ENCODE data around the gene CLTB. TPM values are rescaled to one million over a fixed set of nuclear protein-coding genes. Genes with fewer than 3 reads are reported as not detected.

The CLTB gene
- total and polyA plus RNA-seq, 2 of the 13 experiments (the other 11 are each of a cell fraction or from before 2014, with no cell fraction given): 23.3 to 33.8 TPM

GRCh38 chr5:176366232-176366894, 50.0 kb downstream of the CLTB start:
- no TSS peak for BruUV-seq (replicated peaks)
- Histone ChIP-seq H3K9me3 (ENCODE audit: low read length) (no peaks in the 10 kb centered on the region), H3K79me2 (ENCODE audit: insufficient read depth, low read length) (peaks cover 1% of the 10 kb centered on the region), H3K9ac (ENCODE audit: insufficient read depth, low read depth, low read length) (no peak overlapping the region), H3K27ac (ENCODE audit: extremely low read length, insufficient read depth, low read length) (no peak overlapping the region), H3K36me3 (replicated peaks in 1 of 2; ENCODE audit: control insufficient read depth in 1 of 2, insufficient read depth in 2 of 2, low read length in 2 of 2) (no peaks in the 10 kb centered on the region), H3K4me1 (ENCODE audit: insufficient read depth, low read length) (peaks cover 57% of the 10 kb centered on the region), H3K4me2 (ENCODE audit: low read depth, low read length) (no peak overlapping the region), H3K27me3 (ENCODE audit: control insufficient read depth in 1 of 2, insufficient read depth in 2 of 2, low read length in 2 of 2) (peaks cover 3 to 6% of the 10 kb centered on the region in 2 experiments; a peak in 4 of 5 replicates), H2AFZ (ENCODE audit: low read length) (no peak overlapping the region), H4K20me1 (ENCODE audit: insufficient read depth, low read length) (no peaks in the 10 kb centered on the region), H3K4me3 (replicated peaks in 1 of 3; ENCODE audit: insufficient read depth in 1 of 3, low read depth in 2 of 3, low read length in 3 of 3) (no peak overlapping the region)
- ChIA-PET POLR2A (no interaction called here), CTCF (ENCODE audit: low intra/inter-chr PET ratio, low total read pairs) (no interaction called here)
- in situ Hi-C loops (cut with HindIII; ENCODE audit: extremely low pct_ligation_motif_present, low pct_unique_long_range_greater_than_20kb): no loop called here
- DNase-seq (ENCODE audit: low spot score) (no peak), FAIRE-seq (no peak), ATAC-seq (no peak)
- 92% methylated on average over 27 of the region's 38 CpGs for WGBS (ENCODE audit: low lambda C conversion rate)
- intact Hi-C loops (cut with micrococcal nuclease; ENCODE audit: unreplicated experiment): no loop called here
- TF ChIP-seq ISL2 (CRISPR knock-in tag; IDR thresholded peaks at IDR 0.05) (no peak), PRDM15 (CRISPR knock-in tag; IDR thresholded peaks at IDR 0.05) (no peak), ZBTB14 (CRISPR knock-in tag; IDR thresholded peaks at IDR 0.05) (no peak)

All from HepG2 (cell line).